ENCODE data around the gene MERTK.

GRCh38 chr2:111951486-111951885 is 53.1 kb downstream of the MERTK start:
- TF ChIP-seq CTCF (IDR thresholded peaks at IDR 0.05) = no peak
- no peak for TF ChIP-seq POLR2A (IDR thresholded peaks at IDR 0.05)
- TF ChIP-seq POLR2AphosphoS5 (IDR thresholded peaks at IDR 0.05) = no peak
